ENCODE measurements around the gene SEPSECS. TPM values are rescaled to one million over a fixed set of nuclear protein-coding genes. Genes with fewer than 3 reads are reported as not detected.

Gene SEPSECS
- total RNA-seq, 3 donors from 2014 or later (not counting 1 experiment from before 2014, with no cell fraction given): 18.5 to 26.6 (median 20.7) TPM

- ATAC-seq (no peak), DNase-seq (no peak)
- peaks cover 17 to 18% of the 10 kb centered on the region in 2 donors for H3K27me3 Mint-ChIP-seq (ENCODE audit: low read depth in 2 of 2)
- H3K36me3 Mint-ChIP-seq: no peaks in the 10 kb centered on the region
- no peak overlapping the region for H3K27ac Mint-ChIP-seq
- 94% methylated on average over 24 of the region's 24 CpGs for WGBS (ENCODE audit: insufficient coverage)
- H3K4me1 Mint-ChIP-seq: no peaks in the 10 kb centered on the region
- no peaks in the 10 kb centered on the region for H3K36me3 ChIP-seq (ENCODE audit: control insufficient read depth, insufficient read depth, low read length)
- no peak overlapping the region for H3K4me3 ChIP-seq (ENCODE audit: low read length)
- no peak overlapping the region for H3K27ac ChIP-seq (ENCODE audit: low read length)
- H3K9me3 Mint-ChIP-seq: peaks cover 0 to 4% of the 10 kb centered on the region in 2 donors
- H3K4me3 Mint-ChIP-seq: no peak overlapping the region
- H3K9me3 ChIP-seq (ENCODE audit: control insufficient read depth, insufficient read depth, low read length): no peaks in the 10 kb centered on the region
- no peaks in the 10 kb centered on the region for H3K27me3 ChIP-seq (ENCODE audit: control insufficient read depth, insufficient read depth, low read length)
- intact Hi-C loops (cut with micrococcal nuclease): no loop called here
- no peaks in the 10 kb centered on the region for H3K4me1 ChIP-seq (ENCODE audit: control insufficient read depth, insufficient read depth, low read length)
- TF ChIP-seq CTCF (IDR thresholded peaks at IDR 0.05): no peak
These were observed 64.4 kb downstream of the SEPSECS start for GRCh38 chr4:25095837-25096236.

- ATAC-seq (no peak), DNase-seq (no peak)
- Mint-ChIP-seq H3K9me3 (peaks cover 0 to 4% of the 10 kb centered on the region in 2 donors), H3K4me1 (no peaks in the 10 kb centered on the region), H3K27ac (no peak overlapping the region), H3K27me3 (ENCODE audit: low read depth in 2 of 2) (peaks cover 26 to 47% of the 10 kb centered on the region in 2 donors), H3K4me3 (no peak overlapping the region), H3K36me3 (no peaks in the 10 kb centered on the region)
- WGBS (ENCODE audit: insufficient coverage): 64% methylated on average over 3 of the region's 3 CpGs
- Histone ChIP-seq H3K36me3 (ENCODE audit: control insufficient read depth, insufficient read depth, low read length) (no peaks in the 10 kb centered on the region), H3K27me3 (ENCODE audit: control insufficient read depth, insufficient read depth, low read length) (peaks cover 5% of the 10 kb centered on the region), H3K27ac (ENCODE audit: low read length) (no peak overlapping the region), H3K9me3 (ENCODE audit: control insufficient read depth, insufficient read depth, low read length) (no peaks in the 10 kb centered on the region), H3K4me3 (ENCODE audit: low read length) (no peak overlapping the region), H3K4me1 (ENCODE audit: control insufficient read depth, insufficient read depth, low read length) (peaks cover 6% of the 10 kb centered on the region)
- intact Hi-C loops (cut with micrococcal nuclease): no loop called here
- TF ChIP-seq CTCF (IDR thresholded peaks at IDR 0.05): no peak
These were observed 68.1 kb downstream of the SEPSECS start for GRCh38 chr4:25092139-25092538.

- H3K27me3 ChIP-seq (ENCODE audit: control insufficient read depth, insufficient read depth, low read length): peaks cover 5% of the 10 kb centered on the region
- Mint-ChIP-seq H3K9me3 (peaks cover 0 to 4% of the 10 kb centered on the region in 2 donors), H3K4me3 (no peak overlapping the region), H3K27ac (no peak overlapping the region), H3K27me3 (ENCODE audit: low read depth in 2 of 2) (peaks cover 33 to 58% of the 10 kb centered on the region in 2 donors), H3K36me3 (no peaks in the 10 kb centered on the region), H3K4me1 (no peaks in the 10 kb centered on the region)
- DNase-seq (no peak), ATAC-seq (no peak)
- H3K36me3 ChIP-seq (ENCODE audit: control insufficient read depth, insufficient read depth, low read length): no peaks in the 10 kb centered on the region
- no peaks in the 10 kb centered on the region for H3K9me3 ChIP-seq (ENCODE audit: control insufficient read depth, insufficient read depth, low read length)
- H3K27ac ChIP-seq (ENCODE audit: low read length): no peak overlapping the region
- no peak overlapping the region for H3K4me3 ChIP-seq (ENCODE audit: low read length)
- peaks cover 6% of the 10 kb centered on the region for H3K4me1 ChIP-seq (ENCODE audit: control insufficient read depth, insufficient read depth, low read length)
- 92% methylated on average over 2 of the region's 2 CpGs for WGBS (ENCODE audit: insufficient coverage)
- intact Hi-C loops (cut with micrococcal nuclease): no loop called here
- no peak for TF ChIP-seq CTCF (IDR thresholded peaks at IDR 0.05)
These were observed 69.7 kb downstream of the SEPSECS start for GRCh38 chr4:25090516-25090915.

GRCh38 chr4:25089051-25089763 lies 71.0 kb downstream of the SEPSECS start:
- no peaks in the 10 kb centered on the region for H3K36me3 ChIP-seq (ENCODE audit: control insufficient read depth, insufficient read depth, low read length)
- Mint-ChIP-seq H3K27ac (no peak overlapping the region), H3K4me1 (no peaks in the 10 kb centered on the region), H3K36me3 (no peaks in the 10 kb centered on the region), H3K9me3 (peaks cover 0 to 4% of the 10 kb centered on the region in 2 donors), H3K4me3 (no peak overlapping the region), H3K27me3 (ENCODE audit: low read depth in 2 of 2) (peaks cover 35 to 58% of the 10 kb centered on the region in 2 donors)
- no peak for ATAC-seq
- DNase-seq: no peak
- TF ChIP-seq CTCF (IDR thresholded peaks at IDR 0.05): no peak
- peaks cover 5% of the 10 kb centered on the region for H3K27me3 ChIP-seq (ENCODE audit: control insufficient read depth, insufficient read depth, low read length)
- intact Hi-C loops (cut with micrococcal nuclease): no loop called here
- no peaks in the 10 kb centered on the region for H3K9me3 ChIP-seq (ENCODE audit: control insufficient read depth, insufficient read depth, low read length)
- 71% methylated on average over 13 of the region's 14 CpGs for WGBS (ENCODE audit: insufficient coverage)
- H3K4me3 ChIP-seq (ENCODE audit: low read length): no peak overlapping the region
- H3K27ac ChIP-seq (ENCODE audit: low read length): no peak overlapping the region
- H3K4me1 ChIP-seq (ENCODE audit: control insufficient read depth, insufficient read depth, low read length): peaks cover 6% of the 10 kb centered on the region
